HG02943 (cell line): ENCODE measurements around the gene DNMT3B.
"Not testable (repeated sequence)": the region's sequence is repeated elsewhere in the genome, so short reads cannot be mapped to it uniquely, and the experiment has no call there.

Source experiments
- ATAC-seq: cut with Tn5 transposase; IDR thresholded peaks from one replicate; pipeline ENCODE4 v1.9.1; 2021; ENCODE audit warnings: mild to moderate bottlenecking, low read depth, moderate library complexity; ENCODE audit not compliant: unreplicated experiment

Gene DNMT3B

DNA sequence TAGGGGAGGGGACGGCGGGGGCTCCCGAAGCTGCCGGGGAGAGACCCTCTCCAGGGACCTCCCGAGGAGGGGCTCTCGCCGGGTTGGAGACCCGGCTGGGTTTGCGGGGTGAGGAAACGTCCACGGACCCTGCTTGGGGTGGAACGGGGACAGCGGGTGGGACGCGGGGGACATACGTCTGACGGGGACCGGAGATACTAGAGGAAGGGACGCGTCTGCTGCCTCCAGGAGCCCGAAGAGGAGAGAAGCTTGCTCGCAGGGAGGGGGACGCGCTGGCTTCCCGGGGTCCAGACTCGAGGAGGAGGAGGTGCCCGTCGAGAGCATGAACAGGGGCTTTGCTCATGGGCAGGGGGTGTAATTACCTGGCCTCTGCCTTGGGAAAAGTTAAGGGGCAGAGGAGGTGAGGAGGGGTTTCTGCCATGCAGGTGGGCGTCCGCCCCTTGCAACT lies 593 bp downstream of the DNMT3B start:
- no peak for ATAC-seq

- ATAC-seq, result no peak
These were observed 1.2 kb downstream of the DNMT3B start for GRCh38 chr20:32763202-32764004.

DNA sequence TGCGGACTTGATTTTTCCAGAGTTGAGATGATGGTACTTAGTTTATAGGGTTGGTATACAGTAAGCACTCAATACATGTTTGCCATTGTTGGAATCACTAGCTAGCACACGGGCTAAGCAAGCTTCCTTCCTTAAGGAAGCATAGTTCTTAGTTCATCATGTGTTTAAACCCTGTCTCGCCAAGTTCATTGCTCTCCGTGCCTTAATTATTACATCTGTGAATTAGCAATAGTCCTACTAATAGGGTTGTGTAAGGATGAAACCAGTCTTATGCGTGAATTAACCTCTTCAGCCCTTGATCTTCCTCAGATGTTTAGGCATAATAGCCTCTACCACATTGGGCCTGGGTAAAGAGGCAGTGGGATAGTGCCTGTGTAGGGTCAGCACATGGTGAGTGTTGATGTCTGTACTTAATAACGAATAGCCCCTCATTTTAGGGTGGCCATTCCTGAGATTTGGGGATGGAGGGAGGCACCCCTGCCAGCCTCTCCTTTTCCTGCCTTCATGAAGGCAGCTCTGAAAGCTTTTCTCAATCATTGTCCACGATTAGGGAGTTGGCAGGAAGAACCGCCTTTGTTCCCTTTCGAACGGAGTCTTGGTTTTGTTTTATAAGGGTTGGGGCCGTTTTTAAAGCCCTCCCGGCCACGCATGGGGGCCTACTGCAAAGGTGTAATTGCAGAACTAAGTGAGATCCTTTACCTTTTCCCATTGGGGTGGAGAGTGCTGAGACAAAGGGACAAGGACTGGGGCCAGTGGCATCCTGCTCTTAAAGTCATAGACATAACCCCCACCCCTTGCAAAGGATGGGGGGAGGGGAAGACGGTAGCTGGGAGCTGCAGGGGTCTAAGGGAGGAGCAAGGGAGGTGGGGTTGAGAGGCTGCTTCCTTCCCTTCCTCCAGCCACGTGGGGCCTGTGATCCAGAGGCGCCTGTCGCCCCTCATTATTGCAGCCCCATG lies 2.1 kb downstream of the DNMT3B start:
- no peak for ATAC-seq

DNA sequence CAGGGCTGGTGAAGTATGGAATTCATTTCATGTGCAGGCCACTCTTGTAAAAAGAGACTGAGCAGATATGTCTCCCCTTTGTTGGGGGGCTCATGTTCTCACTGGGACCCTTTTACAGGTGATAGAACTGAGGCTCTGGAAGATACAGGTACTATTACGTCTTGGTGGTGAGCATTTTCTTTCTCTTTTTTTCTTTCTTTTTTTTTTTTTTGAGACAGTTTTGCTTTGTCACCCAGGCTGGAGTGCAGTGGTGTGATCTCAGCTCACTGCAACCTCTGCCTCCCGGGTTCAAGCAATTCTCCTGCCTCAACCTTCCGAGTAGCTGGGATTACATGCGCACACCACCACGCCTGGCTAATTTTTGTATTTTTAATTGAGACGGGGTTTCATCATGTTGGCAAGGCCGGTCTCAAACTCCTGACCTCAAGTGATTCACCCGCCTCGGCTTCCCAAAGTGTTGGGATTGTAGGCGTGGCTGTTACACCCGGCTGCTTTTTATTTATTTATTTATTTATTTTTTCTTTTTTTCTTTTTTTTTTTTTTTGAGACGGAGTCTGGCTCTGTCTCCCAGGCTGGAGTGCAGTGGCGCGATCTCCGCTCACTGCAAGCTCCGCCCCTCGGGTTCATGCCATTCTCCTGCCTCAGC lies 3.2 kb downstream of the DNMT3B start:
- not testable (repeated sequence) for ATAC-seq

DNA sequence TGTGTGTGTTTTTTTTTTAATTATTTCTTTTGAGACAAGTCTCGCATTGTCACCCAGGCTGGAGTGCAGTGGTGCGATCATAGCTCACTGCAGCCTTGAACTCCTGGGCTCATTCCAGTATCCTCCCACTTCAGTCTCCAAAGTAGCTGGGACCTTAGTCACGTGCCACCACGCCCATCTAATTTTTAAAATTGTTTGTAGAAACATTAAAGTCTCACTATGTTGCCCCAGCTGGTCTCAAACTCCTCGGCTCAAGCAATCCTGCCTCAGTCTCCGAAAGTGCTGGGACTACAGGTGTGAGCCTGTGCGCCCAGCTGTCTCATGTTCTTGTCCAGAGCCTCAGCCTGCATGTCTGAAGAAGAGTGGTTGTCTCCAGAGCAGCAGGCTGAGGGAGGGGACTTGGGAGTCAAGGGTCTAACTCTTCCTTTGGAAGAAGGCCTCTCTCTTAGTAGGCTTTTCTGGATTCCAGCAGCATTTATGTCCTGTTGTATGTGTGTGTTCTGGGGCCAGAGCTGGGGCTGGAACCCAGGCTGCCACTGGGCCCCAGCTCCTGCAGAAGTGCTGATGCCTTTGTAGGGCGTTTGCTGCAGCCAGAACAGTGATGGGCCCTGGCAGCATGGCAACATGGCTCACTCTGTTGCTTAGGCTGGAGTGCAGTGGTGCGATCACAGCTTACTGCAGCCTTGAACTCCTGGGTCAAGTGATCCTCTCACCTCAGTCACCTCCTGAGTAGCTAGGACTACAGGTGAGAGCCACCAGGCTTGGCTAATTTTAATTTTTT lies 5.4 kb downstream of the DNMT3B start:
- ATAC-seq, result no peak

DNA sequence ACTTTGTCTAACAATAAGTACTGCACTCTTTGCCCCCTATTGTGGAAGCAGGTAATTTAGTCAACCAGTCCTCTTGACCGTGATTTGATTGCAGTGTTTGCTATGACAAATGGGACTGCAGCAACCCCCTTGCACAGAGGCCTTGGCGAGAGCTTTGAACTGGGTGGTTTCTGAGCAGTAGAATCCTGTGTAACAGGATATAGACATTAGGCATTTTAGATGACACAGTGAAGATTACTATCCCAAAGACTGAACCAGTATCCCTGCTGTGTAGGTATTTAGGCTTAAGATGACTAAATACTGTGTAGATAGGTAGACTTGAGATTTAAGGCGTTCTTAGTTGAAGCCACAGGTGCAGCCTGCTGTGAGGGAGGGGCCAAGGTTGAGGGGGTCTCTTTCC lies 9.9 kb downstream of the DNMT3B start:
- ATAC-seq, result no peak

DNA sequence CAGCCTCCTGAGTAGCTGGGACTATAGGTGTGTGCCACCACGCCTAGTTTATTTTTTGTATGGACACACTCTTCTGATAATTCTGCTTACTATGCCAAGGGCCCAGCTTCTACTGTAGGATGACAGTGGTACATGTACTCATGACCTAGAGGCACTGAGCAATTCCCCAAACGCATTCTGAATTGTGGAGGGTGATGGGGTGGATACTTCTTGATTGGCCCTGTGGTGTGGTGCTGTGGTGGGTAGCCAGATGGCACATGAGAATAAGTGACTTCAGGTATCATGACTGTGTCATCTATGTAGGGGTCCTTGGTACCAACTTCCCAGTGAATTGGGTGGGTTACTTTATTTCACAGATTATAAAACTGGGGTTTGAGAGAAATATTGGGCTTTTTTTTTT lies 11.0 kb downstream of the DNMT3B start:
- no peak for ATAC-seq

- no peak for ATAC-seq
These were observed 11.7 kb downstream of the DNMT3B start for GRCh38 chr20:32773855-32774254.

DNA sequence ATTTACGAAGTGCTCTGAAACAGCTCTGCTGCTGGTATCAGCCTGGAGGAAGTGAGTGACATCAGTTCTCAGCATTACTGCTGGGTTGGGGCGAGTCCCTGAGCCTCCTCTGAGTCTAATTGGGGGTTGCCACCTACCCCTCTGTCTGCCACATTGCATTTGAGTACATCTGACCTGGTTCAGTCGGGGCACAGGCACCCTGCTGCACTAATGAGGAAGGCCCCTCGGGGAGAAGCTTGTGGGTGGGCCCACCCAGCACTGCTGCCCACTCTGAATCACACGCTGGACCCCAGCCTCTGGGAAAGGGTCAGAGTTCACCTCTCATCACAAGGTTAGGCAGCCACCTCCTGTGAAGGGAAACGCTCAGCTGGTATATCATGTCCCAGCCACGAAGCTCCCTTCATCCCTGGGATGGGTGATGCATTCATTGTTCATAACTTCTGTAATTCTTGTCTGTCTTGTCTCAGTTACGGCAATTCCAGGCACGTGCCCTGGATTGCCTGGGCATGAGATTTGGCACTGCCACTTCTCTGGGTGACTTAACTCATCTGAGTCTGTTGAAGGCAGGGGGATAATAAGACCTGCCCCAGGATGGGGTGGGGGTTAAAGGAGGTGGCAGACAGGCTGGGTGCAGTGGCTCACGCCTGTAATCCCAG lies 13.3 kb downstream of the DNMT3B start:
- ATAC-seq, result no peak

DNA sequence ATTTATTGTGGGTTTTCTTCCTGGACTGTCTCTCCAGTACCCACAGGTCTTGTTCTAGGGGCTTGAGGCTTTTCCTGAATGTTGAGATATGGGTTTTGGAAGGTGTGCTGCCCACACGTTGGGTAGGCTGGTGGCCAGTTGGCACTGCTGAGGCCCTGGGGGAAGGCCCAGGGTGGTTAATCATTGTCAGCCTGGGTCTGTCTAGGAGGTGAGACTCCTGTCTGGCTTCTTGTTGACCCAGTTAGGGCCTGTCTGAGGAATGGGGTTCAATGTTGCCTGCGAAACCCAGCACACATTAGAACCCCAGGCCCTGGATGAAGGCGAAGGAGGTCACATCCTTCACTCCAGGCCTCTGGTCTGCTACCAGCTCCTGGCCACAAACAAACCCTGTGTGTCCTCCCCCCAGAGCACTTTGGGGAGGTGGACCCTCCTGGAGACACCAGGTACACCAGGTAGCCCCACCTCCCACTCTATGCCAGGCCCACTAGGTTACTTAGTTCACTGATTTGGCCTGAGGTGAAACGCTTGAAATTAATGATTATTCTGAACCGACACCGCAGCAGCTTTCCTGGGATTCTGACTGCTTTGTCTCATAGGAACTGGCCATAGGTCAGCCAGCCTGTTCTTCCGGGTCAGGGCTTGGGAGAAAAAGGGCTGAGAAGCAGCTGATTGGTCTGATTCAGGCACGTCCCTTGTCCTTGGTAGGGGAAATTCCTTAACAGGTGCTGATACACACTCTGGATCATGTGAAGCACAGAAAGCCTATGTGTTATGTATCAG lies 15.2 kb downstream of the DNMT3B start:
- ATAC-seq, result no peak

DNA sequence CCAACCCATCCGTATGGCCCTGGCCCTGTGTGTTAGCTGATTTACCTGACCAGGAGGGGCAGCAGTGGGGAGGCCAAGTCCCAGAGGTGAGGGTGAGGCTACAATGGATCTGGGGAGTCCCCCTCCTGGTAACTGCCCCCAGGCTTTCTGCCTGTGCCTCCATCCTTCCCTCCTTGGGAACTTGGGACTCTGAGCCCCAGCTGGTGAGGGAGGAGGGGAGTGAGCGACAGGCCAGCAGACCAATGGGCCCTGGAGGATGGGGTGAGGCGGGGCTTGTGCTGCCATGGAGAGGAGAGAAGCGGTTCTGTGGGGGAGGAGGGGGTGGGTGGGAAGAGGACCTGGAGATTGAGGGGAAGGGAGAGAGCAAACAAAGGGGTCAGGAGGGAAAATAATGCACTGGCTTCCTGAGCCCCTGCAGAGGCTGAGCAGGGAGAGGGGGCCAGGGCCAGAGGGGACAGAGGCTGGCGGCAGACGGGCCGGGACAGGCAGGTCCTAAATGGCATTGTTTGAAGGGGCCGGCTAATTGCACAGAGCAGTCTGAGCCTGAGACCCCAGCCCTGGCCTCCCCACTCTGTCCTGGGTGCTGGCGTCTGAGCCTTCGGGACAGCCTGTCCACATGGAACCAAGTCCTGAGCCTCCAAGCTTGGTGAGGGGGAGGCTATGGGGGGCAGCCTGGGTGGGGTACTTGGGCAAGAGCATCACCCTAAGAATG lies 17.5 kb downstream of the DNMT3B start:
- ATAC-seq, result no peak

DNA sequence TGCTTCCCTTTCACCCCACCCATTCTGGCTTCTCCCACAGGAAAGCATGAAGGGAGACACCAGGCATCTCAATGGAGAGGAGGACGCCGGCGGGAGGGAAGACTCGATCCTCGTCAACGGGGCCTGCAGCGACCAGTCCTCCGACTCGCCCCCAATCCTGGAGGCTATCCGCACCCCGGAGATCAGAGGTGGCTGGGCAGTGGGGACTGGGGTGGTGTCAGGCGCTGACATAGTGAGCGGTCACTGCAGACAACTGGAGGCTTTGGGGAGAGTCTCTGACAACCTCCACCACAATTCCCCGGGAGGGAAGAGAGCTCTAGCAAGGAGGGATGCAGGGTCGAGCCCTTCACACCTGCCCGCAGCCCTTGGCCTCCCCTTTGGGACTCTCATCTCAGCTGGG lies 18.1 kb downstream of the DNMT3B start:
- no peak for ATAC-seq

GRCh38 chr20:32780749-32781655 lies 18.8 kb downstream of the DNMT3B start:
- no peak for ATAC-seq

DNA sequence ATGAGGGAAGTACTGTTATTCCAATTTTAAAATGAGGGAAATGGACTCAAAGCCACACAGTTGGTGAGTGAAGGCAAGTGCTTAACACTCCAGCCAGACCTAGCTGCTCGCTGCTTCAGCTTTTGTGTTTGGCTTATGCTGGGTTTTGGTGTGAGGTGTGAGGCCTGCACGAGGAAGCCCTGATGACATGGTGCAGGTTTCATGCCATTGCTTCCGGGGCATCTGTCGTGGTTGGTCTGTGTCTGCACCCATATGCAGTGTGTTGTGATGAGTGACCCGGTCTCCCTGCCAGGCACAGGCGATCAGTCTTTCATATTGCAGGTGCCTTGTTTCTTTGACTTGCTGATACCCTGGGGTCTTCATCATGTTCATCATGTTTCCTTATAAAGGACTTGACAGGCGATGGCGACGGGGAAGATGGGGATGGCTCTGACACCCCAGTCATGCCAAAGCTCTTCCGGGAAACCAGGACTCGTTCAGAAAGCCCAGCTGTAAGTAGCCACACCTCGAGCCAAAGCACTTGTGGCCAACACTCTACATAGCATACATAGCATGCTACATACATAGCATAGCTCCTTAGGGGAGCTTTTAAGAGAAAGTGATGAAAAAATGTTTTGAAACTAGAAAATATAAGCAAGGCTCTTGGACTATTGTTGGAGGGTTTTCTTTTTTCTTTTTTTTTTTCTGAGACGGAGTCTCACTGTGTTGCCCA lies 22.3 kb downstream of the DNMT3B start:
- ATAC-seq, result no peak

DNA sequence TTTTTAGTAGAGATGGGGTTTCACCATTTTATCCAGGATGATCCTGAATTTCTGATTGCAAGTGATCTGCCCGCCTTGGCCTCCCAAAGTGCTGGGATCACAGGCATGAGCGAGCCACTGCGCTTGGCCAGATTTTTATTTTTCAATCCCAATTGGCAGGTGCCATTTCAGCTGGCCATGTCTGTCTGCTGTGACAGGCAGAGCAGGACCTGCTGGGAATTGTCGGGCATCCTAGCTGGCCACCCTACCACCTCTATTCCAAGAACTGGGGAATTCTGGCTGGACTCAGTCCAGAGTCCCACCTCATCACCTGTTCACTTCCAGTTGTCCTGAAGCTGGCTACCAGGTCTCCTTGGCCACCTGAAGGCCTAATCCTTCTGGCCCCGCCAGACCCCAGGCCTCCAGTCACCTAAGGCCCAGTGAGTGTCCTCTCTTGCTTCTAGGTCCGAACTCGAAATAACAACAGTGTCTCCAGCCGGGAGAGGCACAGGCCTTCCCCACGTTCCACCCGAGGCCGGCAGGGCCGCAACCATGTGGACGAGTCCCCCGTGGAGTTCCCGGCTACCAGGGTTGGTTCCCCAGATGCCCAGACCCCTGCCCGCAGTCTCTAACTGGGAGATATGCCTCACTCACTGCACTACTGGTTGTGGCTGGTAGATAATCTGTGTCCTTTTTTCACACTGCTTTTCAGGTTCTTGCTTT lies 24.0 kb downstream of the DNMT3B start:
- ATAC-seq, result no peak

DNA sequence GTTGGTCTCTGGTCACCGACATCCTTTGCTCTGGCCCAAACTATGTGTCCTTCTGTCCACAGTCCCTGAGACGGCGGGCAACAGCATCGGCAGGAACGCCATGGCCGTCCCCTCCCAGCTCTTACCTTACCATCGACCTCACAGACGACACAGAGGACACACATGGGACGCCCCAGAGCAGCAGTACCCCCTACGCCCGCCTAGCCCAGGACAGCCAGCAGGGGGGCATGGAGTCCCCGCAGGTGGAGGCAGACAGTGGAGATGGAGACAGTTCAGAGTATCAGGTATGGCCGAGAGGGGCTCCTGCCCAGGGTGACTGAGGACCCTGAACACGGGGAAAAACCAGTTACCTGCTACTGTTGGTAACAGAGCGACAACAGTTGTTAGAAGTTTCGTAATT lies 25.0 kb downstream of the DNMT3B start:
- ATAC-seq, result no peak
